Peyer's patch (tissue), 4 donors: ENCODE data around the gene MAD1L1. TPM values are rescaled to one million over a fixed set of nuclear protein-coding genes. Genes with fewer than 3 reads are reported as not detected.

ENCODE experiments used
- DNase-seq, 3 donors: peaks; one replicate each; pipeline ENCODE4 v3.0.0-alpha.2; 2017 to 2019
- H3K27ac ChIP-seq, 4 donors: fragments of 200-600 bp; sonication (generic); one replicate each; pipeline ENCODE4 v1.5.1; 2016 to 2019
- H3K27me3 ChIP-seq, 2 donors: fragments of 200-600 bp; sonication (generic); one replicate each; pipeline ENCODE4 v1.5.1; 2019
- H3K36me3 ChIP-seq, 3 donors: fragments of 200-600 bp; sonication (generic); one replicate each; pipeline ENCODE4 v1.5.1; 2016 to 2019
- H3K4me1 ChIP-seq, 4 donors: fragments of 200-600 bp; sonication (generic); one replicate each; pipeline ENCODE4 v1.5.1; 2016 to 2019
- H3K4me3 ChIP-seq, 4 donors: fragments of 200-600 bp; sonication (generic); 1 replicate in 3 of 4; 2 replicates in 1 of 4; pipeline ENCODE4 v1.5.1; 2016 to 2019; ENCODE audit warnings: mild to moderate bottlenecking in 1 of 4
- H3K9me3 ChIP-seq, 4 donors: fragments of 200-600 bp; sonication (generic); one replicate each; pipeline ENCODE4 v1.5.1; 2016 to 2019; ENCODE audit warnings: mild to moderate bottlenecking in 1 of 4
- POLR2A ChIP-seq, 2 donors: fragments of 450-650 bp; IDR thresholded peaks; one replicate each; pipeline ENCODE4 v1.5.1; 2017; ENCODE audit warnings: antibody characterized with exemption in 2 of 2, mild to moderate bottlenecking in 2 of 2, moderate library complexity in 2 of 2
- total RNA-seq, 4 donors: library from RNA; depleted of rRNA; stranded (reverse); fragments of >200 nt; gene quantifications; one replicate each; pipeline ENCODE4 v1.1.0, GENCODE V29; 2016
- TF ChIP-seq, protein P1 (sequence below), 6 experiments: fragments of 450-650 bp in 4 of 6; fragments of 200-600 bp in 2 of 6; sonication (generic) in 1 of 6; IDR thresholded peaks; one replicate each; pipeline ENCODE4 v1.5.1; 2017 to 2019; ENCODE audit warnings: antibody characterized with exemption in 6 of 6, mild to moderate bottlenecking in 3 of 6, moderate library complexity in 1 of 6

The MAD1L1 gene
- total RNA-seq, 4 donors from 2014 or later, result 43.9 to 417 (median 59.1) TPM

GRCh38 chr7:1852517-1853430, 380.0 kb downstream of the MAD1L1 start:
- Histone ChIP-seq H3K9me3 (no peaks in the 10 kb centered on the region), H3K27ac (no peak overlapping the region), H3K27me3 (no peaks in the 10 kb centered on the region), H3K36me3 (no peaks in the 10 kb centered on the region), H3K4me3 (no peak overlapping the region), H3K4me1 (no peaks in the 10 kb centered on the region)
- peak in 1 of 3 donors; percentile 41 for DNase-seq
- TF ChIP-seq, protein P1, sequence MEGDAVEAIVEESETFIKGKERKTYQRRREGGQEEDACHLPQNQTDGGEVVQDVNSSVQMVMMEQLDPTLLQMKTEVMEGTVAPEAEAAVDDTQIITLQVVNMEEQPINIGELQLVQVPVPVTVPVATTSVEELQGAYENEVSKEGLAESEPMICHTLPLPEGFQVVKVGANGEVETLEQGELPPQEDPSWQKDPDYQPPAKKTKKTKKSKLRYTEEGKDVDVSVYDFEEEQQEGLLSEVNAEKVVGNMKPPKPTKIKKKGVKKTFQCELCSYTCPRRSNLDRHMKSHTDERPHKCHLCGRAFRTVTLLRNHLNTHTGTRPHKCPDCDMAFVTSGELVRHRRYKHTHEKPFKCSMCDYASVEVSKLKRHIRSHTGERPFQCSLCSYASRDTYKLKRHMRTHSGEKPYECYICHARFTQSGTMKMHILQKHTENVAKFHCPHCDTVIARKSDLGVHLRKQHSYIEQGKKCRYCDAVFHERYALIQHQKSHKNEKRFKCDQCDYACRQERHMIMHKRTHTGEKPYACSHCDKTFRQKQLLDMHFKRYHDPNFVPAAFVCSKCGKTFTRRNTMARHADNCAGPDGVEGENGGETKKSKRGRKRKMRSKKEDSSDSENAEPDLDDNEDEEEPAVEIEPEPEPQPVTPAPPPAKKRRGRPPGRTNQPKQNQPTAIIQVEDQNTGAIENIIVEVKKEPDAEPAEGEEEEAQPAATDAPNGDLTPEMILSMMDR (IDR thresholded peaks at IDR 0.05), result no peak
- no peak for TF ChIP-seq POLR2A (IDR thresholded peaks at IDR 0.05)

GRCh38 chr7:1851721-1852516, 380.8 kb downstream of the MAD1L1 start:
- Histone ChIP-seq H3K27ac (no peak overlapping the region), H3K9me3 (no peaks in the 10 kb centered on the region), H3K4me1 (no peaks in the 10 kb centered on the region), H3K4me3 (no peak overlapping the region), H3K27me3 (no peaks in the 10 kb centered on the region), H3K36me3 (no peaks in the 10 kb centered on the region)
- TF ChIP-seq, protein P1 (IDR thresholded peaks at IDR 0.05), result no peak
- TF ChIP-seq POLR2A (IDR thresholded peaks at IDR 0.05), result no peak
- no peak for DNase-seq

DNA sequence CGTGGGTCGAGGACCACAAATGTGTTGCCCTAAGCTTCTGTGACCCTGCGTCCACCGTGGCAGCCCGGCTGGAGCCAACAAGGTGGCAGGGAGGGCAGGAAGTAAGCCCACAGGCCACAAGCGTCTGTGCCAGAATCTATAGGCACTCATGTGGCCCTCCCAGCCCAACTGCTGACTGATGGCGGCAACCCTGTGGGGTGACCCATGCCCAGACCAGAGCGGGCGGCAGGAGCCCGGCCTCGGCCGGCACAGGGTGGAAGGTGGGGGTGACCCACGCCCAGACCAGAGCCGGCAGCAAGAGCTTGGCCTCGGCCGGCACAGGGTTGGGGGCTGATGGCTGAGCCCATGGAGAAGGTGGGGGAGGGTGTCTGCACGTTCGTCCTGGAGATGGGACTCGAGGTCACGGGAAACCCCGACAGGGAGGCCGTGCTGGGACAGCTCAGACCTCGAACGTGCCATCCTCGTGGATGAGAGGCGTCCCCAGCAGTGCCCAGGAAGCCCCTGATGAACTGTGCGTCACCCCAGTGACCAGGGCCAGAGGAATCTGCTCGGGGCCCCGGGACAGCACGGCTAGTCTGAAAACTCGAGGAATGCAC, 381.7 kb downstream of the MAD1L1 start:
- TF ChIP-seq, protein P1 (IDR thresholded peaks at IDR 0.05), result no peak
- TF ChIP-seq POLR2A (IDR thresholded peaks at IDR 0.05), result no peak
- H3K27me3 ChIP-seq, result no peaks in the 10 kb centered on the region
- no peak overlapping the region for H3K4me3 ChIP-seq
- no peak overlapping the region for H3K27ac ChIP-seq
- H3K4me1 ChIP-seq, result no peaks in the 10 kb centered on the region
- H3K9me3 ChIP-seq, result no peaks in the 10 kb centered on the region
- DNase-seq, result no peak
- no peaks in the 10 kb centered on the region for H3K36me3 ChIP-seq

- no peak for DNase-seq
- no peaks in the 10 kb centered on the region for H3K27me3 ChIP-seq
- TF ChIP-seq POLR2A (IDR thresholded peaks at IDR 0.05), result no peak
- TF ChIP-seq, protein P1 (IDR thresholded peaks at IDR 0.05), result no peak
- H3K4me1 ChIP-seq, result no peaks in the 10 kb centered on the region
- H3K36me3 ChIP-seq, result no peaks in the 10 kb centered on the region
- H3K9me3 ChIP-seq, result no peaks in the 10 kb centered on the region
- no peak overlapping the region for H3K27ac ChIP-seq
- H3K4me3 ChIP-seq, result no peak overlapping the region
Observed at GRCh38 chr7:1850111-1850975, 382.4 kb downstream of the MAD1L1 start.
